Activated naive CD8-positive, alpha-beta T cell (primary cell): ENCODE data around the gene SRSF9.

Experiments used
- H3K27ac Mint-ChIP-seq: one replicate; pipeline ENCODE4 v1.8.0; 2021; ENCODE audit warnings: mixed read lengths
- H3K27me3 Mint-ChIP-seq: one replicate; pipeline ENCODE4 v1.8.0; 2021; ENCODE audit warnings: mixed read lengths
- H3K36me3 Mint-ChIP-seq: one replicate; pipeline ENCODE4 v1.8.0; 2021; ENCODE audit warnings: mixed read lengths
- H3K4me1 Mint-ChIP-seq: one replicate; pipeline ENCODE4 v1.8.0; 2021; ENCODE audit warnings: low read depth, mixed read lengths
- H3K4me3 Mint-ChIP-seq: one replicate; pipeline ENCODE4 v1.8.0; 2021; ENCODE audit warnings: mild to moderate bottlenecking, mixed read lengths
- H3K9me3 Mint-ChIP-seq: one replicate; pipeline ENCODE4 v1.8.0; 2021; ENCODE audit warnings: low read depth, mixed read lengths

The SRSF9 gene

GRCh38 chr12:120416490-120417216 lies 52.9 kb downstream of the SRSF9 start:
- Mint-ChIP-seq H3K9me3 (no peaks in the 10 kb centered on the region), H3K27ac (no peak overlapping the region), H3K4me1 (no peaks in the 10 kb centered on the region), H3K4me3 (no peak overlapping the region), H3K36me3 (no peaks in the 10 kb centered on the region), H3K27me3 (peaks cover 2% of the 10 kb centered on the region)

- H3K27ac Mint-ChIP-seq: no peak overlapping the region
- no peaks in the 10 kb centered on the region for H3K9me3 Mint-ChIP-seq
- peaks cover 2% of the 10 kb centered on the region for H3K27me3 Mint-ChIP-seq
- no peak overlapping the region for H3K4me3 Mint-ChIP-seq
- no peaks in the 10 kb centered on the region for H3K36me3 Mint-ChIP-seq
- H3K4me1 Mint-ChIP-seq: no peaks in the 10 kb centered on the region
Measured at GRCh38 chr12:120413901-120414695, 55.5 kb downstream of the SRSF9 start.

- Mint-ChIP-seq H3K27me3 (peaks cover 2% of the 10 kb centered on the region), H3K27ac (no peak overlapping the region), H3K9me3 (no peaks in the 10 kb centered on the region), H3K4me1 (no peaks in the 10 kb centered on the region), H3K36me3 (no peaks in the 10 kb centered on the region), H3K4me3 (no peak overlapping the region)
Measured at GRCh38 chr12:120412421-120412820, 57.1 kb downstream of the SRSF9 start.
